GM21423 (cell line): ENCODE data around the gene CEP89.
"Not testable (repeated sequence)": the region's sequence is repeated elsewhere in the genome, so short reads cannot be mapped to it uniquely, and the experiment has no call there.

Source experiments
- ATAC-seq: cut with Tn5 transposase; IDR thresholded peaks from one replicate; pipeline ENCODE4 v1.9.1; 2021; ENCODE audit warnings: mild to moderate bottlenecking, moderate library complexity; ENCODE audit not compliant: unreplicated experiment

The CEP89 gene

DNA sequence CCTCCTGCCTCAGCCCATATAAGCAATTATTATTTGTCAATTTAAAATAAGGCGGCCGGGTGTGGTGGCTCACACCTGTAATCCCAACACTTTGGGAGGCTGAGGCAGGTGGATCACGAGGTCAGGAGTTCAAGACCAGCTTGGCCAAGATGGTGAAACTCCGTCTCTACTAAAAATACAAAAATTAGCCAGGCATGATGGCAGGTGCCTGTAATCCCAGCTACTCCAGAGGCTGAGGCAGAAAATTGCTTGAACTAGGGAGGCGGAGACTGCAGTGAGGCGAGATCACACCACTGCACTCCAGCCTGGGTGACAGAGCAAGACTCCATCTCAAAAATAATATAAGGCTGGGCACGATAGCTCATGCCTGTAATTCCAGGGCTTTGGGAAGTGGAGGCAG lies 114.9 kb downstream of the CEP89 start:
- ATAC-seq, result not testable (repeated sequence)

DNA sequence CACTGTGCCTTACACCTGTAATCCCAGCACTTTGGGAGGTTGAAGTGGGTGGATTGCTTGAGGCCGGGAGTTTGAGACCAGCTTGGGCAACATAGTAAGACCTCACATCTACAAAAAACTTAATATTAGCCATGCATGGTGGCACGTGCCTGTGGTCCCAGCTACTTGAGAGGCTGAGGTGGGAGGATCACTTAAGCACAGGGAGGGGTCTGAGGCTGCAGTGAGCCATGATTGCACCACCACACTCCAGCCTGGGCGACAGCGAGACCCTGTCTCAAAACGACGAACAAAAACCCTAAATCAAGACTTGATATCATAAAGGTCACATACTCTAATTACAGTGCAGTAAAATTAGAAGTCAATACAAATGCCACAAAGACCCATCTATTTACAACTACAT lies 119.5 kb downstream of the CEP89 start:
- ATAC-seq, result no peak

DNA sequence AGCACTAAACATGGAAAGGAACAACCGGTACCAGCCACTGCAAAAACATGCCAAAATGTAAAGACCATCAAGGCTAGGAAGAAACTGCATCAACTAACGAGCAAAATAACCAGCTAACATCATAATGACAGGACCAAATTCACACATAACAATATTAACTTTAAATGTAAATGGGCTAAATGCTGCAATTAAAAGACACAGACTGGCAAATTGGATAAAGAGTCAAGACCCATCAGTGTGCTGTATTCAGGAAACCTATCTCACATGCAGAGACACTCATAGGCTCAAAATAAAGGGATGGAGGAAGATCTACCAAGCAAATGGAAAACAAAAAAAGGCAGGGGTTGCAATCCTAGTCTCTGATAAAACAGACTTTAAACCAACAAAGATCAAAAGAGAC lies 123.7 kb downstream of the CEP89 start:
- not testable (repeated sequence) for ATAC-seq

DNA sequence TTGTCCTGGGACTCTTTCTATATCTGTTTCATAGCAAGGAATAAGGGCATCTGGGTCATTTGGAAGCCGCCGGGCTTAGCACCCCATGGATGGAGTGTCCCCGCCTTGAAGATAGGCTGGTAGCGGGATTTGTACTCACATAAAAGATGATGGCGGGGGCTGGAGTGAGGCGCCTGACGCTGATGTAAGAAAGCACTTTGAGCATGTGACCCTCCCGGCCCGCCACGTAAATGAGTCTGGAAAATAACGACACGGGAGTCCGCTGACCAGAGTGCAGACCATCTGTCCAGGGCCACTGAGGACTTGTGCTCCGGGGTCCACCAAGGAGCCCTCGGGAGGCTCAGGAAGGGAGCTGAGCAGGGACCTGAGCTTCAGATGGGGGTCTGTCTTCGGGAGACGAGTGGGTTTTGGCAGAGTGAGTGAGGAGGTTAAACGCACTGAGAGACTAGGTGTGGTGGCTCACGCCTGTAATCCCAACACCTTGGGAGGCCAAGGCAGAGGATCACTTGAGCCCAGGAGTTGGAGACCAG lies 128.0 kb downstream of the CEP89 start:
- ATAC-seq, result no peak

DNA sequence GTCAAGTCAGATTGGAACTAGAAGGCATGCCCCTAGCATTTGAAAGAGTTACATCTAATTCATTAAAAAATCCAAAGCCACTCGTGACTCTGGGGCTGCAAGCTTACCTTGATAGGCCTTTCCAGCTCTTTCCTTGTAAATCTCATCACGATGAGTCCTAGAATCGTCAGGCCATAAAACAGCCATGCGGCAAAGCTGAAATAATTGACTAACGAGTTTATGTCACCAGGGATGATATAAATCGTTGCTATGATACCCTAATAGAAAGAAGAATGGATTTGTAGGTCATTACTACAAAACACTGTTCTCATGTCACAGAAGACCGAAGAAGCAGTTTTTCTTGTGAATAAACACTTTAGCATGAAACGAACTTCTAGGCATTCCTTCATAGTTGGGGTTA lies 129.7 kb downstream of the CEP89 start:
- no peak for ATAC-seq

DNA sequence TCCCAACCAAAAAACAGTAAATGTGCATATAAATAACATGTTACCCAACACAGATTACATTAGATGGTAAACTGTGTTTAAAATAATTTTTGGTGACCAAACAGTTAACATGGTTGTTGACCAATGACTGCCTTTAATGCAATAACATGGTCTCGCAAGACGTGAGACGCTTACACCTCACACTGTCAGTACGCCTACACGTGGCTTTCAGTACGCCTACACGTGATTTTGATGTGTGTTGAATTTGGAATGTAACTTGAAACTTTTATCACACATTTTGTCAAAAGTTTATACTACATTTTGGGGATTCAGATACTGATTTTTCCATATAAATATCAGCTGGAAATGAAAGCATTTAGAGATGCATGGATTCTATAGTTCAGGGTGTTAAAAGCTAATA lies 134.2 kb downstream of the CEP89 start:
- no peak for ATAC-seq

DNA sequence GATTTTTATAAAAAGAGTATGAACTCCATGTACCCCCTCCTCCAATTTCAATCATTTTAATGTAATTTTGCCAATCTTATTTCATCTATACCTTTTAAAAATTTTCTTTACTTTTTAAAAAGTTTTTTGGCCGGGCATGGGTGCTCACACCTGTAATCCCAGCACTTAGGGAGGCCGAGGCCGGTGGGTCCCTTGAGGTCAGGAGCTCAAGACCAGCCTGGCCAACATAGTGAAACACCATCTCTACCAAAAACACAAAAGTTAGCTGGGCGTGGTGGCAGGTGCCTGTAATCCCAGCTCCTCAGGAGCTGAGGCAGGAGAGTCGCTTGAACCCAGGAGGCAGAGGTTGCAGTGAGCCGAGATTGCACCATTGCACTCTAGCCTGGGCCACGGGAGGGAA lies 138.4 kb downstream of the CEP89 start:
- ATAC-seq, result not testable (repeated sequence)

DNA sequence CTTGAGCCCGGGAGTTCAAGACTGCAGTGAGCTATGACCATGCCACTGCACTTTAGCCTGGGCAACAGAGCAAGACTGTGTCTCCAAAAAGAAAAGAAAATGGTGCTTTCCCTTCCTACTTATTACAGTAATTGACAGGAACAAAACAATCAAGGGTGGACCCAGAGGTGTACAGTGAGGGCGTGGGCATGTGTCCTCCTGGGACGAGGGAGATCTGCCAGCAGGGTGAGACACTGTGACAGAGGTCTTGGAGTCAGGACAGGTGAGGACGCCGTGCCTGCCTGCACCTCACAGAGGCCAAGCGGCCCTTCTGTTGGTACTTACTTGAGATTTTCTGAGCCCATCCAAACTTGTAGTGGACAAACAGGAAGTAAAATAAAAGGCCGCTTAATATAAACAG lies 138.9 kb downstream of the CEP89 start:
- ATAC-seq, result not testable (repeated sequence)

DNA sequence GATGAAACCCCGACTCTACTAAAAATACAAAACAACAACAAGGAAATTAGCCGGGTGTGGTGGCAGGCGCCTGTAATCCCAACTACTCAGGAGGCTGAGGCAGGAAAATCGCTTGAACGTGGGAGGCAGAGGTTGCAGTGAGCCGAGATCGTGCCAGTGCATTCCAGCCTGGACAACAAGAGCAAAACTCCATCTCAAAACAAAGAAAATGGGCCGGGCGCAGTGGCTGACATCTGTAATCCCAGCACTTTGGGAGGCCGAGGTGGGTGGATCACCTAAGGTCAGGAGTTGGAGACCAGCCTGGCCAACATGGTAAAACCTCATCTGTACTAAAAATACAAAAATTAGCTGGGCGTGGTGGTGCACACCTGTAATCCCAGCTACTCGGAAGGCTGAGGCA lies 139.7 kb downstream of the CEP89 start:
- ATAC-seq, result not testable (repeated sequence)

DNA sequence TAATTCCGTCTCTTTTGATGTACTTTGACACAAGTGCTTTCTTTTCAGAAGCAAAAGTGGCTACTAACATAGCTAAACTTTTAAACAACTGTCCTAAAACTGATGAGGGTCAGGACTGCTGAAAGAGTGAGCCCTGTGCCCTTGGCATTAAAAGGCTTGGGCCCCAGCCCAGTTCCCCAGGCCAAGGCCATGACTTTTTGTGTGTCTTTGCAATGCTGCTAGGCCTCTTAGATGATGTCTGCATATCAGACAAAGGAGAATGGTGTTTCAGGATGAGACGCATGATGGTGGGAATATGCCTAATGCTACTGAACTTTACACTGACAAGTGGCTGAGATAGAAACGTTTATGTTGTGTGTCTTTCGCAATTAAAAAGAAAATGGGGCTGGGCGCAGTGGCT lies 140.1 kb downstream of the CEP89 start:
- no peak for ATAC-seq

DNA sequence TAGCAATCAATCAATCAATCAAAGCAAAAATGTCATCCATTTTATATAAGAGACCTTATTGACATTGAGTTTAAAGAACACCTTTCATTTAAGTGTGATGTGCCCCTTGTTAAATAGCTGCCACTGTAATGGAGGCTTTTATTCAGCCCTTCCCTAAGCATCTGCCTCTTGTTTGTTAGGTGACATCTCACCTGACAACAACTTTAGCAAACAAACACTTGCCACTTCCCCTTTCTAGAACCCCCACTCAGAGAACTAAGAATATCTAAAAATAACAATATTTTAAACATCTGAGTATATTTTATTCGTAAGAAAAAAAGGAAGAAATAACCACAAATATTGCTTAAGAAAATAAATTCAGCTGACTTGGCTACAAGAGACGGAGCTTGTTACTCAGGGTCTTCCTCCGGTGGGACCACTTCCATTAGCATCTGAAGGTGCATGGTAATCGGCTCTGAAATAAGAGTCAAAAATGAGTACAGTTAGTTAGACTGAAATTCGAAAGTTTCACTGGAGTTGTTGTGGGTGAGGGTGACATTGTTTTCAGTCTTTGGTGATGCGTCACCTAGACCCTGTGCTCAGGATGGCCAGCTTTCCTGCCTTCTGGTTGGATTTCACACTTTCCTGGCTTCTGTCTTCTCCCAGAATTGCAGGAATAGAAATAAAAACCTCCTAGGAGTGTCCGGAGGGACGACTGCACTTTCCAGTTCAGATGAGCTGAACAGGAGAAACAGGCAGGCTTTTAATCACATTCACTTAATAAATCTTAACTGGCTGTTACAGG lies 141.3 kb downstream of the CEP89 start:
- ATAC-seq, result no peak

DNA sequence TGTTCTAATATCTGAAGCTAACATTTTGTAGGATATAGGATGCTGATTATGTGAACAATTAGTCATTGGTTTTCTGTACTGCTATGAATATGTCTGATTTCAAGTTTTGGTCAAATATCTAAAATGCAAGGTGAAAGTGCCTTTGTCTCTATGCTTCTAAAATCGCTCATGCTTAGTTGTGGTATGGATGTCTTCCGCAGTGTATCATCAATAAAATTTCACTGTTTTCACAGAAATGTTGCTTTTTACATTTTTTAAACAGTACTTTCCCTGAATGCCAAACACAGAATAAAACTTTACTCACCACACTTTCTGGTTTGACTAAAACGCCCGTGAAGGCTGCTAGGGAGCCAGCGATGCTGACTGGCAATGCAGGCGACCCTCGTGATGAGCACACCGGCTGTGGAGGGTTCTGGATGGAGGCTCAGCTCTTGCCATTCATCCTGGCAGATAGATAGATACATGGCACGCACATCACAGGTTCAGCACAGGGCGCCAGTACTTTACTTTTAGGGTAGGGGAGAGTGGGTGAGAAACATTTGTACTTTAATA lies 142.3 kb downstream of the CEP89 start:
- no peak for ATAC-seq

DNA sequence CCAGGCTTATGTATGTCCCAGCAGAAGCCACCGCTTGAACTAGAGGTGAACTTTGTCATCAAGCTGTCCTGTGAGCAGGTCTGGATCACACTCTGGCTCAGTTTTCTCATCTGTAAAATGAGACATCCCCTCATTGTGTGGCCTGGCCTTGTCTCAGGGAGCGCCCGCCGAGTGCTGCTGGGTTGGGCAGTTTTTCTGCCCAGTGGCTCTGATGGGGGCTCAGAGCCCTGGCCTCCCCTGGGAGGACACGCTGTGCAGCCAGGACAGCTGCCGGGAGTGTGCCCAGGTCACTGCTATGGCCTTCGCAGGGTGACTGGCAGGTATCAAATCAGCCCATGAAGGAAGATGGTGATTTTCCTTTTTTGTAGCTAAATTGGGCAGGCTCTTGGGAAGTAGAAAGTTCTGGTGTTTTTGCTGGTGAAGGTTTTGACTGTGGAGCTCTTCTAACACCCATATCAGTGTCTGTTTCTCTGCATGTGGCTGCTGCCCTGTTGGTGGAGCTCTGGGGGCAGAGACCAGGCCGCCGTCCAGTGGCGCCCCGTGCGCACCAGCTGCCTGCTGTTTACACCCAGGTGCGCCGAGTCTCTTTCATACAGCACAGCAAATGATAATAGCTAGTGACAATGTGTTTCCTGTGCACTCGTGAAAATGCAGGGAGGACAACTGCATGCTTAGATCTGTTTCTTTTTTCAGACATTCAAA lies 143.0 kb downstream of the CEP89 start:
- no peak for ATAC-seq

DNA sequence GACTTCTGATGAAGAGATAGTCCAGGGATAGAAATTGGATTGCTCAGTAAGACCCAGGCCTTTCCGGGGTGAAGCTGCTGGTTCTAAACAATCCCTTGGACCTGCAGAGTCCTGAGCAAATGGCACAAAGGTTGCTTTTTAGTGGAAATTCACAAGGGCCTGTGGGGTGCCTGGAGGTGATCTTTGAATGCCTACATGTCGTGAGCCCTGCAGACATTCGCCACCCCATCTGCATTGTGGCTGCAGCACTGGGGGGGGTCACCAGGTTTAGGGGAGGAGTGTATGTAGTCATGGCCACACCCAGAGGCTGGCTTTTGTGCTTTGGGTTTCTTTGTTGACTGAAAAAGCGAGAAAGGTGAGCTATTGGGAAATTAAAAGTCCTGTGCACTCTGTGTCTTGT lies 143.6 kb downstream of the CEP89 start:
- no peak for ATAC-seq
